HEK293T (cell line): Measurements from ENCODE around the gene SRP14.

Experiments
- CTCF ChIA-PET: fragments of 350-600 bp; formaldehyde crosslinking; extraction: SDS; loops from one replicate; lab custom pipeline; 2021; ENCODE audit warnings: antibody characterized with exemption, inconsistent platforms; lab: Yijun Ruan, JAX
- POLR2A ChIA-PET: fragments of 350-600 bp; formaldehyde crosslinking; extraction: SDS; loops from one replicate; lab custom pipeline; 2020; ENCODE audit warnings: antibody characterized with exemption, inconsistent platforms; lab: Yijun Ruan, JAX
- DNase-seq: peaks from one replicate; pipeline ENCODE4 v3.0.0; 2012; ENCODE audit warnings: mixed read lengths; ENCODE audit errors: extremely low spot score
- ARNT ChIP-seq: fragments of 450-650 bp; IDR thresholded peaks from 2 replicates; pipeline ENCODE4 v1.6.1; 2017; ENCODE audit warnings: mild to moderate bottlenecking
- BHLHE40 ChIP-seq: fragments of 450-650 bp; IDR thresholded peaks from 2 replicates; pipeline ENCODE4 v1.6.1; 2016; ENCODE audit warnings: mild to moderate bottlenecking, moderate library complexity, borderline replicate concordance
- CTBP1 ChIP-seq: fragments of 450-650 bp; IDR thresholded peaks from 2 replicates; pipeline ENCODE4 v1.6.1; 2016; ENCODE audit warnings: borderline replicate concordance
- ELF4 ChIP-seq: fragments of 450-650 bp; IDR thresholded peaks from 2 replicates; pipeline ENCODE4 v1.6.1; 2017; ENCODE audit warnings: antibody characterized with exemption
- FOXA1 ChIP-seq: fragments of 450-650 bp; IDR thresholded peaks from 2 replicates; pipeline ENCODE4 v1.6.1; 2016; ENCODE audit warnings: mild to moderate bottlenecking
- FOXK2 ChIP-seq: fragments of 450-650 bp; IDR thresholded peaks from 2 replicates; pipeline ENCODE4 v1.6.1; 2016; ENCODE audit warnings: mild to moderate bottlenecking
- FOXM1 ChIP-seq: fragments of 450-650 bp; IDR thresholded peaks from 2 replicates; pipeline ENCODE4 v1.6.1; 2017; ENCODE audit warnings: mild to moderate bottlenecking, borderline replicate concordance
- HDGF ChIP-seq: fragments of 450-650 bp; IDR thresholded peaks from 2 replicates; pipeline ENCODE4 v1.6.1; 2017; ENCODE audit warnings: antibody characterized with exemption, borderline replicate concordance
- L3MBTL2 ChIP-seq: fragments of 450-650 bp; conservative IDR thresholded peaks from 2 replicates; pipeline ENCODE4 v1.6.1; 2016; ENCODE audit warnings: mild to moderate bottlenecking
- LEF1 ChIP-seq: fragments of 450-650 bp; IDR thresholded peaks from 2 replicates; pipeline ENCODE4 v1.6.1; 2017; ENCODE audit warnings: mild to moderate bottlenecking, borderline replicate concordance
- NFRKB ChIP-seq: fragments of 450-650 bp; IDR thresholded peaks from 2 replicates; pipeline ENCODE4 v1.6.1; 2016; ENCODE audit warnings: mild to moderate bottlenecking, moderate library complexity
- PKNOX1 ChIP-seq: fragments of 450-650 bp; IDR thresholded peaks from 2 replicates; pipeline ENCODE4 v1.6.1; 2016
- SP1 ChIP-seq: fragments of 450-650 bp; IDR thresholded peaks from 2 replicates; pipeline ENCODE4 v1.6.1; 2017
- SUZ12 ChIP-seq: fragments of 450-650 bp; IDR thresholded peaks from 2 replicates; pipeline ENCODE4 v1.6.1; 2016; ENCODE audit warnings: mild to moderate bottlenecking
- TARDBP ChIP-seq: fragments of 450-650 bp; IDR thresholded peaks from 2 replicates; pipeline ENCODE4 v1.6.1; 2016
- ZNF384 ChIP-seq: fragments of 450-650 bp; IDR thresholded peaks from 2 replicates; pipeline ENCODE4 v1.6.1; 2016

The SRP14 gene

GRCh38 chr15:40072216-40072990, 33.4 kb upstream of the SRP14 start:
- CTCF ChIA-PET, result no interaction called here

GRCh38 chr15:40070608-40071218, 31.7 kb upstream of the SRP14 start:
- TF ChIP-seq SP1 (no peak), ARNT (no peak), HDGF (no peak), ELF4 (no peak), L3MBTL2 (no peak), BHLHE40 (no peak)
- ChIA-PET POLR2A (interaction anchor here (0.7 to 1.4 kb wide), 3 partner anchors 11 to 34 kb away, joined by 3 to 9 read pairs (median 3); no protein-coding TSS in a partner anchor), CTCF (interaction anchor here (1.1 kb wide), 1 partner anchor 27 kb away, joined by 4 read pairs; no protein-coding TSS in a partner anchor)
- no peak for DNase-seq

More at GRCh38 chr15:40072216-40072990, 33.4 kb upstream of the SRP14 start:
- DNase-seq, result no peak
- POLR2A ChIA-PET, result no interaction called here
- TF ChIP-seq ZNF384, result no peak
- no peak for TF ChIP-seq LEF1
- no peak for TF ChIP-seq ARNT
- no peak for TF ChIP-seq SUZ12
- TF ChIP-seq TARDBP, result no peak
- TF ChIP-seq CTBP1, result no peak
- TF ChIP-seq FOXM1, result no peak
- TF ChIP-seq FOXK2, result no peak
- TF ChIP-seq BHLHE40, result no peak
- no peak for TF ChIP-seq HDGF
- no peak for TF ChIP-seq PKNOX1
- no peak for TF ChIP-seq ELF4
- TF ChIP-seq FOXA1, result no peak
- no peak for TF ChIP-seq NFRKB
- TF ChIP-seq SP1, result no peak
- no peak for TF ChIP-seq L3MBTL2

- TF ChIP-seq ZNF384, result no peak
- TF ChIP-seq CTBP1, result no peak
- no peak for TF ChIP-seq SP1
- no peak for TF ChIP-seq TARDBP
- no peak for TF ChIP-seq NFRKB
- TF ChIP-seq FOXK2, result no peak
- TF ChIP-seq BHLHE40, result no peak
- no peak for TF ChIP-seq L3MBTL2
- no peak for TF ChIP-seq ELF4
- TF ChIP-seq SUZ12, result no peak
- no peak for TF ChIP-seq FOXM1
- no peak for TF ChIP-seq ARNT
- no peak for TF ChIP-seq PKNOX1
- TF ChIP-seq LEF1, result no peak
- no peak for TF ChIP-seq HDGF
- no peak for TF ChIP-seq FOXA1
- DNase-seq, result no peak
- ChIA-PET POLR2A (interaction anchor here (0.7 to 1.4 kb wide), 3 partner anchors 12 to 35 kb away, joined by 3 to 9 read pairs (median 3); no protein-coding TSS in a partner anchor), CTCF (interaction anchor here (1.1 kb wide), 1 partner anchor 26 kb away, joined by 4 read pairs; no protein-coding TSS in a partner anchor)
Observed at GRCh38 chr15:40070166-40070557, 31.2 kb upstream of the SRP14 start.

- peak; percentile 60 for DNase-seq
- POLR2A ChIA-PET, result interaction anchor here (1.4 kb wide), 1 partner anchor 30 kb away, joined by 9 read pairs; no protein-coding TSS in a partner anchor
- TF ChIP-seq FOXM1, result no peak
- peak; percentile 77 for TF ChIP-seq ARNT
- CTCF ChIA-PET, result interaction anchor here (1.1 kb wide), 1 partner anchor 25 kb away, joined by 4 read pairs; no protein-coding TSS in a partner anchor
Observed at GRCh38 chr15:40069178-40070165, 30.5 kb upstream of the SRP14 start.

GRCh38 chr15:40067921-40068624, 29.1 kb upstream of the SRP14 start:
- TF ChIP-seq CTBP1 (no peak), ELF4 (no peak), NFRKB (no peak), ARNT (no peak)
- ChIA-PET CTCF (interaction anchor here (0.6 kb wide), 1 partner anchor 46 kb away, joined by 3 read pairs; no protein-coding TSS in a partner anchor), POLR2A (interaction anchor here (1.4 kb wide), 1 partner anchor 28 kb away, joined by 3 read pairs; no protein-coding TSS in a partner anchor)
- DNase-seq, result no peak
